HG03378 (cell line): Measurements from ENCODE around the gene CFAP97D2.
A peak's percentile ranks its signal among the peaks of the same experiment; 100 is the strongest.
"Not testable (repeated sequence)": the region's sequence is repeated elsewhere in the genome, so short reads cannot be mapped to it uniquely, and the experiment has no call there.

ENCODE experiments used
- ATAC-seq: cut with Tn5 transposase; IDR thresholded peaks from one replicate; pipeline ENCODE4 v1.9.1; 2021; ENCODE audit warnings: mild to moderate bottlenecking, moderate library complexity; ENCODE audit not compliant: unreplicated experiment

CFAP97D2 gene

GRCh38 chr13:114198556-114198955 lies 19.5 kb downstream of the CFAP97D2 start:
- ATAC-seq = no peak

- not testable (repeated sequence) for ATAC-seq
Observed at GRCh38 chr13:114199526-114199925, 20.5 kb downstream of the CFAP97D2 start.

- no peak for ATAC-seq
Observed at GRCh38 chr13:114199954-114200353, 20.9 kb downstream of the CFAP97D2 start.

- ATAC-seq = no peak
Observed at GRCh38 chr13:114200399-114200911, 21.4 kb downstream of the CFAP97D2 start.

- ATAC-seq = no peak
Observed at GRCh38 chr13:114202581-114202980, 23.5 kb downstream of the CFAP97D2 start.

- no peak for ATAC-seq
Observed at GRCh38 chr13:114203536-114203935, 24.5 kb downstream of the CFAP97D2 start.

- no peak for ATAC-seq
Observed at GRCh38 chr13:114204894-114205293, 25.8 kb downstream of the CFAP97D2 start.

- no peak for ATAC-seq
Observed at GRCh38 chr13:114208134-114208533, 29.1 kb downstream of the CFAP97D2 start.

- no peak for ATAC-seq
Observed at GRCh38 chr13:114211446-114212157, 32.5 kb downstream of the CFAP97D2 start.

GRCh38 chr13:114212158-114212495 lies 33.1 kb downstream of the CFAP97D2 start:
- no peak for ATAC-seq

GRCh38 chr13:114213980-114214379 lies 34.9 kb downstream of the CFAP97D2 start:
- no peak for ATAC-seq

- ATAC-seq = no peak
Observed at GRCh38 chr13:114219392-114219791, 40.3 kb downstream of the CFAP97D2 start.

GRCh38 chr13:114222461-114222968 lies 43.5 kb downstream of the CFAP97D2 start:
- ATAC-seq = no peak

- no peak for ATAC-seq
Observed at GRCh38 chr13:114224201-114224600, 45.1 kb downstream of the CFAP97D2 start.

- no peak for ATAC-seq
Observed at GRCh38 chr13:114225610-114226009, 46.6 kb downstream of the CFAP97D2 start.

GRCh38 chr13:114226088-114226487 lies 47.0 kb downstream of the CFAP97D2 start:
- ATAC-seq = no peak

GRCh38 chr13:114226699-114227323 lies 47.8 kb downstream of the CFAP97D2 start:
- ATAC-seq = peak; percentile 78

- ATAC-seq = no peak
Observed at GRCh38 chr13:114227528-114227927, 48.5 kb downstream of the CFAP97D2 start.

- no peak for ATAC-seq
Observed at GRCh38 chr13:114228176-114228575, 49.1 kb downstream of the CFAP97D2 start.

GRCh38 chr13:114229506-114229905 lies 50.4 kb downstream of the CFAP97D2 start:
- ATAC-seq = no peak

GRCh38 chr13:114230117-114230516 lies 51.1 kb downstream of the CFAP97D2 start:
- ATAC-seq = no peak

GRCh38 chr13:114230575-114230974 lies 51.5 kb downstream of the CFAP97D2 start:
- ATAC-seq = no peak
